Measurements from ENCODE around the gene NACC2.

DNA sequence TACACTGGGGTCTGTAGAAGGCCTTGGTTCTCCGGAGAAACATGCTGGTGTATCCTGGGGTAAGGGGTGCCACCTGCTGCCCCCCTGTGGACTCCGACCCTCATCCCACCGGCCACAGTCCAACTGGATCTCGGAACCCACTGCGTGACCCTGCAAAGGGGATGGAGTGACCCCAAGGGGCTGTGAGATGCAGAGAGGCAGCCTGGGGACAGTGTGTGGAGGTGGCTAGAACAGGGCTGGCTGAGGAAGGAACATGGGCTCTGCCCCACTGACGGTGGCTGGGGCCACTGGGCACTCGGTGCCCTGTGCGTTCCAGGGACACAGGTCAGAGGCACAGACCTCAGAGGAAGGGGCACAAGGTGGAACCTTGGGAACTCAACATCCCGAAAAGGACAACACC, 2.3 kb downstream of the NACC2 start:
- TF ChIP-seq HDAC6 (IDR thresholded peaks at IDR 0.05; ENCODE audit: unreplicated experiment) (no peak), NRF1 (conservative IDR thresholded peaks at IDR 0.05; ENCODE audit: low read depth, low read length) (no peak), POLR2AphosphoS5 (IDR thresholded peaks at IDR 0.05; ENCODE audit: low read length) (no peak), IKZF1 (conservative IDR thresholded peaks at IDR 0.05) (no peak), TCF12 (IDR thresholded peaks at IDR 0.05; ENCODE audit: low read depth, low read length) (no peak), RAD21 (IDR thresholded peaks at IDR 0.05; ENCODE audit: insufficient read depth, low read depth, low read length) (no peak), EP300 (IDR thresholded peaks at IDR 0.05; ENCODE audit: borderline replicate concordance in 1 of 2, control insufficient read depth in 1 of 2, low read depth in 2 of 2, low read length in 2 of 2) (no peak), TARDBP (IDR thresholded peaks at IDR 0.05; ENCODE audit: borderline replicate concordance) (no peak)
- TF ChIP-seq, protein P1, sequence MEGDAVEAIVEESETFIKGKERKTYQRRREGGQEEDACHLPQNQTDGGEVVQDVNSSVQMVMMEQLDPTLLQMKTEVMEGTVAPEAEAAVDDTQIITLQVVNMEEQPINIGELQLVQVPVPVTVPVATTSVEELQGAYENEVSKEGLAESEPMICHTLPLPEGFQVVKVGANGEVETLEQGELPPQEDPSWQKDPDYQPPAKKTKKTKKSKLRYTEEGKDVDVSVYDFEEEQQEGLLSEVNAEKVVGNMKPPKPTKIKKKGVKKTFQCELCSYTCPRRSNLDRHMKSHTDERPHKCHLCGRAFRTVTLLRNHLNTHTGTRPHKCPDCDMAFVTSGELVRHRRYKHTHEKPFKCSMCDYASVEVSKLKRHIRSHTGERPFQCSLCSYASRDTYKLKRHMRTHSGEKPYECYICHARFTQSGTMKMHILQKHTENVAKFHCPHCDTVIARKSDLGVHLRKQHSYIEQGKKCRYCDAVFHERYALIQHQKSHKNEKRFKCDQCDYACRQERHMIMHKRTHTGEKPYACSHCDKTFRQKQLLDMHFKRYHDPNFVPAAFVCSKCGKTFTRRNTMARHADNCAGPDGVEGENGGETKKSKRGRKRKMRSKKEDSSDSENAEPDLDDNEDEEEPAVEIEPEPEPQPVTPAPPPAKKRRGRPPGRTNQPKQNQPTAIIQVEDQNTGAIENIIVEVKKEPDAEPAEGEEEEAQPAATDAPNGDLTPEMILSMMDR (IDR thresholded peaks at IDR 0.05 in 2 of 3, conservative IDR thresholded peaks at IDR 0.05 in 1 of 3; ENCODE audit: control insufficient read depth in 2 of 3, extremely low read depth in 1 of 3, insufficient read depth in 1 of 3, low read depth in 3 of 3, low read length in 3 of 3) = no peak

Data from GM12878 (cell line).